Upper lobe of right lung (tissue), 1 donor: ENCODE data around the gene RIOX2. TPM values are rescaled to one million over a fixed set of nuclear protein-coding genes. Genes with fewer than 3 reads are reported as not detected.

Experiments
- ATAC-seq: fragments of 200-7000 bp; cut with Tn5 transposase; one replicate; pipeline ENCODE4 v1.9.1; 2020; ENCODE audit warnings: mild to moderate bottlenecking, moderate library complexity
- DNase-seq: peaks from one replicate; pipeline ENCODE4 v3.0.0-alpha.2; 2020
- H3K27ac ChIP-seq: fragments of 200-600 bp; one replicate; pipeline ENCODE4 v1.8.0; 2022
- H3K27me3 ChIP-seq: fragments of 200-600 bp; one replicate; pipeline ENCODE4 v1.8.0; 2022; ENCODE audit warnings: mild to moderate bottlenecking
- H3K36me3 ChIP-seq: fragments of 200-600 bp; one replicate; pipeline ENCODE4 v1.8.0; 2022
- H3K4me1 ChIP-seq: fragments of 200-600 bp; one replicate; pipeline ENCODE4 v1.8.0; 2022
- H3K4me3 ChIP-seq: fragments of 200-600 bp; one replicate; pipeline ENCODE4 v1.8.0; 2022; ENCODE audit warnings: mild to moderate bottlenecking
- H3K9me3 ChIP-seq: fragments of 200-600 bp; one replicate; pipeline ENCODE4 v1.8.0; 2022
- intact Hi-C: fragments of 100-400 bp; cut with DNase I; formaldehyde crosslinking; loops from one replicate; pipeline ENCODE4 v1.11.0; 2022
- total RNA-seq: library from RNA; stranded (reverse); fragmentation: NEBNext Ultra II Directional; extraction: Animal tissue kit (Norgen Biotek cat#: 25700); gene quantifications from one replicate; pipeline ENCODE4 v1.2.1, GENCODE V29; 2021
- TF ChIP-seq, protein P1 (sequence below): fragments of 200-600 bp; IDR thresholded peaks from one replicate; pipeline ENCODE4 v1.8.0; 2022; ENCODE audit warnings: antibody characterized with exemption
- donor health status: DM: no; HTN: yes; CAD: no; lungs with severe emphysema.

Gene RIOX2
- total RNA-seq, 1 donor from 2014 or later = 20.5 TPM

DNA sequence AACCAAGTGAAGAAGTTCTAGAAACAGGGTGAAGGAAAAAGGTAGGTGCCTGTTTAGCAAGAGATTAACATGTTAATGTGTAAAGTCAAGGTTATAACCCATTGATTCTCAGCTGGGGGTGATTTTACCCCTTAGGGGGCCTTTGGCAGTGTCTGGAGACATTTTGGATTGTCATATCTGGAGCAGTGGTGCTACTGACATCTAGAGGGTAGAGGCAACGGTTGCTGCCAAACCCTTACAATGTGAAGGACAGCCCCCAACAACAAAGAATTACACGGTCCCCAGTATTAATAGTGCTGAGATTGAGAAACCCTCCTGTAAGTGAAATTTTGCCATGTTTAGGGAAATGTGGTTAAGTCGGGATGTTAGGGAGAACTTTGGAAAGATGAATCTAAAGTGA lies 75.7 kb downstream of the RIOX2 start:
- peaks cover 5% of the 10 kb centered on the region for H3K4me1 ChIP-seq

DNA sequence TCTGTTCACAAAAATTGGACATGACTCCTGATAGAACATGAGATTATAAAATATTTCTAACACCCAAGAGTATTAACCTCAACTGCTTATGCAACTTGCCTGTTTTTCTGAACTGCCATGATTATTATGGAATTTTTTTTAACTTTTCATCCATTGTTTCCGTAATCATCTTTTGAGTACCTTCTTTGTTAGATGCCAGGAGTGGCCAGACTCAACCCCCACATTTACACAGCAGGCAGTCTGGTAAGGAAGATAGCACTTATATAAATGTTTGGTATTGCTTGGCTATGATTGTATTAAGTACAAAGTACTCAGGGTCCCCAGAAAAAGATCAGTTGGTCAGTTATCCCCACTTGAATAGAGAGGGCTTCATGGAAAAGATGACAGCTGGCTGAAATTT lies 76.1 kb downstream of the RIOX2 start:
- no peaks in the 10 kb centered on the region for H3K9me3 ChIP-seq
- H3K36me3 ChIP-seq = peaks cover 36% of the 10 kb centered on the region
- ATAC-seq (no peak), DNase-seq (no peak)
- peaks cover 5% of the 10 kb centered on the region for H3K4me1 ChIP-seq
- H3K27ac ChIP-seq = no peak overlapping the region
- TF ChIP-seq, protein P1, sequence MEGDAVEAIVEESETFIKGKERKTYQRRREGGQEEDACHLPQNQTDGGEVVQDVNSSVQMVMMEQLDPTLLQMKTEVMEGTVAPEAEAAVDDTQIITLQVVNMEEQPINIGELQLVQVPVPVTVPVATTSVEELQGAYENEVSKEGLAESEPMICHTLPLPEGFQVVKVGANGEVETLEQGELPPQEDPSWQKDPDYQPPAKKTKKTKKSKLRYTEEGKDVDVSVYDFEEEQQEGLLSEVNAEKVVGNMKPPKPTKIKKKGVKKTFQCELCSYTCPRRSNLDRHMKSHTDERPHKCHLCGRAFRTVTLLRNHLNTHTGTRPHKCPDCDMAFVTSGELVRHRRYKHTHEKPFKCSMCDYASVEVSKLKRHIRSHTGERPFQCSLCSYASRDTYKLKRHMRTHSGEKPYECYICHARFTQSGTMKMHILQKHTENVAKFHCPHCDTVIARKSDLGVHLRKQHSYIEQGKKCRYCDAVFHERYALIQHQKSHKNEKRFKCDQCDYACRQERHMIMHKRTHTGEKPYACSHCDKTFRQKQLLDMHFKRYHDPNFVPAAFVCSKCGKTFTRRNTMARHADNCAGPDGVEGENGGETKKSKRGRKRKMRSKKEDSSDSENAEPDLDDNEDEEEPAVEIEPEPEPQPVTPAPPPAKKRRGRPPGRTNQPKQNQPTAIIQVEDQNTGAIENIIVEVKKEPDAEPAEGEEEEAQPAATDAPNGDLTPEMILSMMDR = no peak
- no peaks in the 10 kb centered on the region for H3K27me3 ChIP-seq
- H3K4me3 ChIP-seq = no peak overlapping the region
- intact Hi-C loops = no loop called here

More for the DNA sequence above, 75.7 kb downstream of the RIOX2 start:
- TF ChIP-seq, protein P1 = no peak
- ATAC-seq (no peak), DNase-seq (no peak)
- H3K27me3 ChIP-seq = no peaks in the 10 kb centered on the region
- H3K27ac ChIP-seq = no peak overlapping the region
- H3K36me3 ChIP-seq = peaks cover 32% of the 10 kb centered on the region
- no peaks in the 10 kb centered on the region for H3K9me3 ChIP-seq
- H3K4me3 ChIP-seq = no peak overlapping the region
- intact Hi-C loops = no loop called here

DNA sequence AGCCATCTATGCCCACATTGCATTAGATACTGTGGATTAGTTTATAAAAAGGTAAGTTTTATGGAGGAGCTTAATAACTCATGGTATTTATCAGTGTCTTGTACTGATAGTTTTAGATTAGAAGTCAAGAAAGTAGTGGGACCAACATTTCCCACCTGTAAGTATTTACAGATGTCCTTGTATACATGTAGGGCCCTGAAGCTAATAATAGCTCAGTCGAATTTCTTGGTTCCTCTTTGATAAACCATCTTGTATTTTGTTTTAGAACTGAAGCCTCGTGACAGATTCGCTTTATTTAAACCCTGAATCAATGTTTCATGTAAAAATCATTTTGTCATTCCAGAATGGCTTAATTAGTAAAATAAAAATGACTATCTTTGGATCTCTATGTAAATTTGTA lies 77.0 kb downstream of the RIOX2 start:
- Histone ChIP-seq H3K4me1 (no peaks in the 10 kb centered on the region), H3K36me3 (peaks cover 37% of the 10 kb centered on the region), H3K27ac (no peak overlapping the region), H3K9me3 (no peaks in the 10 kb centered on the region), H3K27me3 (no peaks in the 10 kb centered on the region), H3K4me3 (no peak overlapping the region)
- DNase-seq (no peak), ATAC-seq (no peak)
- intact Hi-C loops = no loop called here
- TF ChIP-seq, protein P1 = no peak

DNA sequence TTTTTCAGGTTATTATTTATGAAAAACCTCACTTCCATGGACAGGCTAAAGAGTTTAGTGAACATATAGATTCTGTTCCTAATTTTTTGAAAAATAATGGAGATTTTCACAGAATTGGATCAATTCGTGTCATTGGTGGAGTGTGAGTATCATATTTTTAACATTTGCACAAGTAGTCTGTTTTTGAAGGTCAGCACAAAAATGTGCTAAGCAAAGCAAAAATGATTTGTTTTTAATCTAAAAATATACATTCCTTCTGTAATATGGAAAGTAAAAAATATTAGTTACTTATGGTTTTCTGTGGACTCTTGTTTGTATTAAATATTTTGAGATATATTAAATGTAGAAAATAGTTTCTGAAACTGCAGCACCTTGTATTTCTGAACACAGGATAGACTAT lies 79.4 kb downstream of the RIOX2 start:
- ATAC-seq = no peak
- intact Hi-C loops = no loop called here
- no peak overlapping the region for H3K27ac ChIP-seq
- H3K36me3 ChIP-seq = peaks cover 45% of the 10 kb centered on the region
- DNase-seq = no peak
- H3K4me1 ChIP-seq = no peaks in the 10 kb centered on the region
- H3K9me3 ChIP-seq = no peaks in the 10 kb centered on the region
- no peaks in the 10 kb centered on the region for H3K27me3 ChIP-seq
- H3K4me3 ChIP-seq = no peak overlapping the region
- TF ChIP-seq, protein P1 = no peak

Other genes starting within 250 kb of the RIOX2 start
- gene ARL6, start 207.7 kb downstream of the RIOX2 start, total RNA-seq = 10.1 TPM
- 25.5 TPM for gene CRYBG3, start 150.4 kb downstream of the RIOX2 start, total RNA-seq
- gene GABRR3, start 62.9 kb upstream of the RIOX2 start, total RNA-seq = not detected
- gene OR5AC2, start 114.7 kb upstream of the RIOX2 start, total RNA-seq = not detected
- gene OR5H1, start 158.3 kb upstream of the RIOX2 start, total RNA-seq = not detected
- not detected for gene OR5H14, start 175.0 kb upstream of the RIOX2 start, total RNA-seq
- gene OR5H15, start 194.3 kb upstream of the RIOX2 start, total RNA-seq = not detected